HepG2 (cell line): ENCODE results near the gene SGPP2. TPM values are rescaled to one million over a fixed set of nuclear protein-coding genes. Genes with fewer than 3 reads are reported as not detected.
A peak's percentile ranks its signal among the peaks of the same experiment; 100 is the strongest.

Source experiments
- ATAC-seq: fragments of 200-7000 bp; cut with Tn5 transposase; 3 replicates; pipeline ENCODE4 v1.9.1; 2020; ENCODE audit warnings: mild to moderate bottlenecking, moderate library complexity
- BruUV-seq: library from RNA; stranded (reverse); fragments of 400-500 nt; replicated peaks from 2 replicates; lab custom pipeline; 2021; lab: Mats Ljungman, UMichigan
- CTCF ChIA-PET: fragments of 300-600 bp; formaldehyde crosslinking; extraction: SDS; loops from one replicate; lab custom pipeline; 2021; ENCODE audit warnings: low total read pairs, inconsistent platforms, low intra/inter-chr PET ratio; lab: Yijun Ruan, JAX
- POLR2A ChIA-PET: fragments of 350-600 bp; sonication (Branson Sonifier 250); formaldehyde crosslinking; loops from one replicate; lab custom pipeline; 2020; ENCODE audit warnings: antibody characterized with exemption, inconsistent platforms; lab: Yijun Ruan, JAX
- DNase-seq: peaks from one replicate; pipeline ENCODE4 v3.0.0-alpha.2; 2015; ENCODE audit warnings: low spot score
- FAIRE-seq: peaks from 3 replicates; lab custom pipeline; 2011; peaks lifted over from hg19 to GRCh38; lab: Jason Lieb, UNC
- H2AFZ ChIP-seq: one replicate; pipeline ENCODE4 v1.6.1; 2011; ENCODE audit warnings: low read length, inconsistent platforms
- H3K27ac ChIP-seq: fragments of 300-600 bp; 3 replicates; pipeline ENCODE4 v1.8.0; 2011; ENCODE audit warnings: mixed run types, mild to moderate bottlenecking, mixed read lengths, low read length, inconsistent platforms; ENCODE audit not compliant: insufficient read depth; ENCODE audit errors: extremely low read length
- H3K27me3 ChIP-seq, 2 experiments: fragments of 200-600 bp in 1 of 2; 2 replicates in 1 of 2; 3 replicates in 1 of 2; pipeline versions ENCODE4 v1.6.0 to v1.8.0; 2011; ENCODE audit warnings: low read length in 2 of 2, mild to moderate bottlenecking in 2 of 2, moderate library complexity in 2 of 2, inconsistent platforms in 1 of 2; ENCODE audit not compliant: insufficient read depth in 2 of 2, control insufficient read depth in 1 of 2
- H3K36me3 ChIP-seq, 2 experiments: fragments of 200-600 bp in 1 of 2; replicated peaks in 1 of 2; 2 replicates in 1 of 2; 3 replicates in 1 of 2; pipeline versions ENCODE4 v1.5.1 to v1.8.0; 2011; ENCODE audit warnings: low read length in 2 of 2, inconsistent platforms in 1 of 2; ENCODE audit not compliant: insufficient read depth in 2 of 2, control insufficient read depth in 1 of 2
- H3K4me1 ChIP-seq: 2 replicates; pipeline ENCODE4 v1.5.1; 2012; ENCODE audit warnings: low read length, inconsistent platforms; ENCODE audit not compliant: insufficient read depth
- H3K4me2 ChIP-seq: 2 replicates; pipeline ENCODE4 v1.6.0; 2011; ENCODE audit warnings: low read depth, low read length, inconsistent platforms
- H3K4me3 ChIP-seq, 3 experiments: fragments of 200-600 bp in 1 of 3; sonication (generic), shearing (Covaris generic) in 1 of 3; replicated peaks in 1 of 3; 2 replicates each; pipeline ENCODE4 v1.5.1; 2011 to 2016; ENCODE audit warnings: low read length in 3 of 3, inconsistent platforms in 2 of 3, low read depth in 2 of 3, mild to moderate bottlenecking in 2 of 3, control low read depth in 1 of 3, mixed read lengths in 1 of 3; ENCODE audit not compliant: insufficient read depth in 1 of 3
- H3K79me2 ChIP-seq: one replicate; pipeline ENCODE4 v1.6.1; 2011; ENCODE audit warnings: low read length, inconsistent platforms; ENCODE audit not compliant: insufficient read depth
- H3K9ac ChIP-seq: 2 replicates; pipeline ENCODE4 v1.6.0; 2011; ENCODE audit warnings: mild to moderate bottlenecking, low read depth, low read length, inconsistent platforms; ENCODE audit not compliant: insufficient read depth
- H3K9me3 ChIP-seq: 2 replicates; pipeline ENCODE4 v1.5.1; 2012; ENCODE audit warnings: mild to moderate bottlenecking, low read length
- H4K20me1 ChIP-seq: 2 replicates; pipeline ENCODE4 v1.6.0; 2011; ENCODE audit warnings: inconsistent platforms, mild to moderate bottlenecking, low read length, moderate library complexity; ENCODE audit not compliant: insufficient read depth
- GTF2F1 ChIP-seq: fragments of 150-350 bp; IDR thresholded peaks from 2 replicates; pipeline ENCODE4 v1.6.1; 2014; ENCODE audit warnings: low read length
- IRF2 ChIP-seq: IDR thresholded peaks from 2 replicates; pipeline ENCODE4 v1.6.1; 2018; ENCODE audit warnings: missing genetic modification reagents, missing compliant biosample characterization
- MTERF4 ChIP-seq: sonication (generic); formaldehyde crosslinking; IDR thresholded peaks from 2 replicates; pipeline ENCODE4 v1.8.0; 2023; ENCODE audit warnings: mild to moderate bottlenecking, missing genetic modification reagents
- NFATC3 ChIP-seq: sonication (generic); formaldehyde crosslinking; IDR thresholded peaks from 2 replicates; pipeline ENCODE4 v1.5.1; 2020; ENCODE audit warnings: mild to moderate bottlenecking, missing genetic modification reagents
- NFE2L2 ChIP-seq: fragments of 150-350 bp; IDR thresholded peaks from 2 replicates; pipeline ENCODE4 v1.6.1; 2014; ENCODE audit warnings: low read length
- RBAK ChIP-seq: sonication (generic); formaldehyde crosslinking; IDR thresholded peaks from 2 replicates; pipeline ENCODE4 v1.5.1; 2020; ENCODE audit warnings: mild to moderate bottlenecking, missing genetic modification reagents
- RFX5 ChIP-seq: IDR thresholded peaks from 2 replicates; pipeline ENCODE4 v1.6.1; 2011; ENCODE audit warnings: low read depth, low read length, improper control_type of control experiment
- SALL2 ChIP-seq: sonication (generic); formaldehyde crosslinking; IDR thresholded peaks from 2 replicates; pipeline ENCODE4 v1.8.1; 2023; ENCODE audit warnings: mild to moderate bottlenecking, missing genetic modification reagents, inconsistent platforms
- SETDB1 ChIP-seq: sonication (generic); formaldehyde crosslinking; IDR thresholded peaks from 2 replicates; pipeline ENCODE4 v1.5.1; 2020; ENCODE audit warnings: missing genetic modification reagents, mild to moderate bottlenecking, borderline replicate concordance
- SP140L ChIP-seq: sonication (generic); formaldehyde crosslinking; IDR thresholded peaks from 2 replicates; pipeline ENCODE4 v1.4.0; 2020; ENCODE audit warnings: missing genetic modification reagents, borderline replicate concordance
- SRSF9 ChIP-seq: fragments of 200-400 bp; formaldehyde crosslinking; IDR thresholded peaks from 2 replicates; pipeline ENCODE4 v1.6.1; 2018; ENCODE audit warnings: borderline replicate concordance, mild to moderate bottlenecking, low read depth, low read length; ENCODE audit not compliant: insufficient read depth, poor library complexity, severe bottlenecking
- ZNF292 ChIP-seq: sonication (generic); formaldehyde crosslinking; IDR thresholded peaks from 2 replicates; pipeline ENCODE4 v1.8.1; 2022; ENCODE audit warnings: mild to moderate bottlenecking, low read depth, missing genetic modification reagents, borderline replicate concordance
- ZNF737 ChIP-seq: sonication (generic); formaldehyde crosslinking; IDR thresholded peaks from 2 replicates; pipeline ENCODE4 v1.5.0; 2020; ENCODE audit warnings: missing genetic modification reagents, mild to moderate bottlenecking, borderline replicate concordance
- ZNF749 ChIP-seq: sonication (generic); formaldehyde crosslinking; IDR thresholded peaks from 2 replicates; pipeline ENCODE4 v1.8.0; 2022; ENCODE audit warnings: mild to moderate bottlenecking, missing genetic modification reagents, moderate library complexity, borderline replicate concordance
- ZNF792 ChIP-seq: IDR thresholded peaks from 2 replicates; pipeline ENCODE4 v1.6.1; 2016
- ZNF879 ChIP-seq: sonication (generic); formaldehyde crosslinking; IDR thresholded peaks from 2 replicates; pipeline ENCODE4 v1.8.1; 2023; ENCODE audit warnings: missing genetic modification reagents
- ZSCAN5A ChIP-seq: sonication (generic); formaldehyde crosslinking; IDR thresholded peaks from 2 replicates; pipeline ENCODE4 v1.8.0; 2022; ENCODE audit warnings: mild to moderate bottlenecking, missing genetic modification reagents, borderline replicate concordance
- WGBS: methylation state at CpG from one replicate; pipeline ENCODE4 v1.1.6; 2017; ENCODE audit warnings: low lambda C conversion rate; 5-methylcytosine and 5-hydroxymethylcytosine counted together
- in situ Hi-C: cut with HindIII; loops from 2 replicates; pipeline ENCODE4 v1.10.0; 2017; ENCODE audit warnings: low pct_unique_long_range_greater_than_20kb; ENCODE audit not compliant: extremely low pct_ligation_motif_present
- intact Hi-C: fragments of 100-400 bp; cut with micrococcal nuclease; formaldehyde crosslinking; loops from one replicate; pipeline ENCODE4 v1.10.0; 2022; ENCODE audit not compliant: unreplicated experiment
- polyA plus RNA-seq, 8 experiments: library from polyadenylated mRNA; depleted of rRNA in 3 of 8; stranded (reverse) in 7 of 8; unstranded in 1 of 8; fragments of >200 nt; fragmentation: Illumina TruSeq in 4 of 8; extraction: Trizol in 4 of 8; gene quantifications; 2 replicates each; pipeline versions ENCODE4 v1.2.1 to v1.2.3, GENCODE V29; 2011 to 2016; ENCODE audit warnings: low read depth in 4 of 8, missing spikeins in 1 of 8, mixed read lengths in 1 of 8; ENCODE audit not compliant: insufficient read depth in 1 of 8
- total RNA-seq, 5 experiments: library from RNA; depleted of rRNA; stranded (reverse); fragments of >200 nt; fragmentation: Illumina TruSeq; extraction: Trizol; gene quantifications; 2 replicates each; pipeline ENCODE4 v1.2.3, GENCODE V29; 2016; ENCODE audit warnings: low read depth in 1 of 5
- TF ChIP-seq, protein P1 (sequence below): IDR thresholded peaks from 2 replicates; pipeline ENCODE4 v1.6.1; 2012; ENCODE audit warnings: inconsistent platforms
- TF ChIP-seq, protein P2 (sequence below): sonication (generic); formaldehyde crosslinking; IDR thresholded peaks from 2 replicates; pipeline ENCODE4 v1.8.0; 2022; ENCODE audit warnings: mild to moderate bottlenecking, missing genetic modification reagents, moderate library complexity

Gene SGPP2
- total and polyA plus RNA-seq, 2 of the 13 experiments (the other 11 are each of a cell fraction or from before 2014, with no cell fraction given): not detected

DNA sequence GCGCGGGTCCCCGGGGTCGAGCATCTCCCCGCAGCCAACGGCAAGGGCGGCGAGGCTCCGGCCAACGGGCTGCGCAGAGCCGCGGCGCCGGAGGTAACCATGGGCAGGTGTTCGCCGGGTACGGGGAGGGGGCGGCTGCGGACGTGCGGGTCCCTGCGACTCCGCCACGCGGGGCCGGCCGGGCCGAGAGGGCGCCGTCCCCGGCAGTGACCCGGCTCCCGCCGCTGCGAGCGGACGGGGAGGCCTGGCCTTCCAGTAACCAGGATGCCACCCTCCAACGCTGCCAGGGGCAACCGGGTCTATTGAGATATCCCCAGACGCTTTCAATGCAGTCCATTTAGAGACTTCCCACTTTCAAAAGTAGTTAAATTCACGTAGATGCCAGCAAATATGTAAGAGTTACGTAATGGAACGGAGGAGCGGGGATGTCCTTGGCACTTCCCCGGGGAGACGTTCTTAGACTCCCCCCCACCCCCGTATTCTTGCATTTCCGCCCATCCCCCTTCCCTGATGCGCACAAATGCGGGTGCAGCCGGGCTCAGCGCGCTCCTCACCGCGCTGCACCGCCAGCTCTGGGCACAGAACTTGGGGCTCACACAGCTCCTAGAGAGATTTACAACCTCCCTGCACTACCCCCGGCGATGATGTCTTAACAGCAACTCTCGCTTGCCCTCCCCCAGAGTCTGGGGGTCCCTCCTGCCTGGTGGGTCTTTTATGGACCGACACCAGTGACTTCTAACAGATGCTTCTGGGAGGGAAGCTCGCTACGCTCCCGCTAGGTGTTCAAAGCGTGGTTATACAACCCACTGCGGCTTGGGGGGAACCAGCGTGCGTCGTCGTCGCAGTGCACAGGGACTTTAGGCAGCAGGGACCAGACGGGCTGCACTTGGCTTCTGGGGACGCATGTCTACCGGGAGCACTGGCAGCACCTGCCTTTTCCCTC is 657 bp downstream of the SGPP2 start (continued):
- TF ChIP-seq MTERF4 (CRISPR knock-in tag): no peak

- H3K27ac ChIP-seq: no peak overlapping the region
- intact Hi-C loops: no loop called here
- H4K20me1 ChIP-seq: no peaks in the 10 kb centered on the region
- 3% methylated on average over 3 of the region's 3 CpGs for WGBS
- DNase-seq: no peak
- H3K4me2 ChIP-seq: no peak overlapping the region
- ATAC-seq: peak; percentile 37
- TF ChIP-seq RBAK (no peak), GTF2F1 (no peak), ZSCAN5A (CRISPR knock-in tag) (no peak), ZNF879 (CRISPR knock-in tag) (no peak), NFE2L2 (no peak), SALL2 (CRISPR knock-in tag) (no peak), SETDB1 (CRISPR knock-in tag) (no peak), ZNF749 (CRISPR knock-in tag) (no peak), ZNF792 (CRISPR knock-in tag) (no peak), IRF2 (no peak), NFATC3 (CRISPR knock-in tag) (no peak), SP140L (no peak), RFX5 (no peak), ZNF737 (no peak), SRSF9 (no peak), ZNF292 (CRISPR knock-in tag) (no peak)
- TF ChIP-seq, protein P1, sequence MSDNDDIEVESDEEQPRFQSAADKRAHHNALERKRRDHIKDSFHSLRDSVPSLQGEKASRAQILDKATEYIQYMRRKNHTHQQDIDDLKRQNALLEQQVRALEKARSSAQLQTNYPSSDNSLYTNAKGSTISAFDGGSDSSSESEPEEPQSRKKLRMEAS: no peak
- TF ChIP-seq, protein P2, sequence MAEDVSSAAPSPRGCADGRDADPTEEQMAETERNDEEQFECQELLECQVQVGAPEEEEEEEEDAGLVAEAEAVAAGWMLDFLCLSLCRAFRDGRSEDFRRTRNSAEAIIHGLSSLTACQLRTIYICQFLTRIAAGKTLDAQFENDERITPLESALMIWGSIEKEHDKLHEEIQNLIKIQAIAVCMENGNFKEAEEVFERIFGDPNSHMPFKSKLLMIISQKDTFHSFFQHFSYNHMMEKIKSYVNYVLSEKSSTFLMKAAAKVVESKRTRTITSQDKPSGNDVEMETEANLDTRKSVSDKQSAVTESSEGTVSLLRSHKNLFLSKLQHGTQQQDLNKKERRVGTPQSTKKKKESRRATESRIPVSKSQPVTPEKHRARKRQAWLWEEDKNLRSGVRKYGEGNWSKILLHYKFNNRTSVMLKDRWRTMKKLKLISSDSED (CRISPR knock-in tag): no peak
- TF ChIP-seq, all 625 proteins: peak for 0
- POLR2A ChIA-PET: no interaction called here
- no peaks in the 10 kb centered on the region for H3K4me1 ChIP-seq
- in situ Hi-C loops: no loop called here
- BruUV-seq: no TSS peak
- no peak overlapping the region for H3K4me3 ChIP-seq
- H3K9me3 ChIP-seq: no peaks in the 10 kb centered on the region
- FAIRE-seq: no peak
- H2AFZ ChIP-seq: no peak overlapping the region
- CTCF ChIA-PET: no interaction called here
- H3K27me3 ChIP-seq: peaks cover 3 to 21% of the 10 kb centered on the region in 2 experiments; a peak in 4 of 5 replicates
- H3K79me2 ChIP-seq: no peaks in the 10 kb centered on the region
- no peak overlapping the region for H3K9ac ChIP-seq
- no peaks in the 10 kb centered on the region for H3K36me3 ChIP-seq
These were observed 3.4 kb downstream of the SGPP2 start for GRCh38 chr2:222427646-222428301.
